Measurements from ENCODE around the gene CEP19.

The CEP19 gene

DNA sequence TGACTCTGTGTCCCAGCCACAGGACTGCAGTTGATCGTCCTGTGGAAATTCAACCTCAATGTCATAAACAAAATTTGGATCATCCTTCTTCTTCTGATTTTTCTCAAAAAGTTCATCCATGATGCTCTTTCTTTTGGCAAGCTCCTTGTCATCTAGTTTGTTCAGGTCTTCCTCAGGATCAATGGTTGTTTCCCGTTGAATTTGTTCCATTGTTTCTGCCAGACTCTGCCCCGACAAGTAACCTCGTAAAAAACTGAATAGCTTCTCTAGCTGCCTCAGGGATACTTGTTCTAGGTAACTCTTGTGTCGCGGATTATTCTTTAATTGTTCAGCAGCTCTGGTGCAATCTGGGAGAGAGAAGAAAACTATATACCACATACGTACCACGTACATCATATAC, 4.5 kb downstream of the CEP19 start:
- no peak for DNase-seq

GRCh38 chr3:196706731-196707130, 5.3 kb downstream of the CEP19 start:
- no peak for DNase-seq

DNA sequence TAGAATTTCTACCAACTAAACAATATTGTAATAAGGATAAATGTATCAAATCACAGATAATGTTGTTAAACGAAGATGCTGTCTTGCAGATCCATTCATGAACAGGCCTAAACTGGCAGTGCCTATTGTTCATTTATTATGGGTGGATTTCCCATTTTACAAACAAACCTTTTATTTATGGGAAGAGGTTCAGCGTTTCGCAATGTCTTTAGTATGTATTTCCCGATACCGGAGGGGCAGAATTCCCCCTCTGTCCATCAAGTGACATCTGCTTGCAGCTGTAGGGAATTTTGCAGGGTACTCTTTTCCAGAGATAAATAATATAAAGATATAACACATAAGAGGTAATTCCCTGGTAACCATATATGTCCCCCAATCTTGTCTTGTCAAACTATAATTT, 5.7 kb downstream of the CEP19 start:
- DNase-seq = no peak

DNA sequence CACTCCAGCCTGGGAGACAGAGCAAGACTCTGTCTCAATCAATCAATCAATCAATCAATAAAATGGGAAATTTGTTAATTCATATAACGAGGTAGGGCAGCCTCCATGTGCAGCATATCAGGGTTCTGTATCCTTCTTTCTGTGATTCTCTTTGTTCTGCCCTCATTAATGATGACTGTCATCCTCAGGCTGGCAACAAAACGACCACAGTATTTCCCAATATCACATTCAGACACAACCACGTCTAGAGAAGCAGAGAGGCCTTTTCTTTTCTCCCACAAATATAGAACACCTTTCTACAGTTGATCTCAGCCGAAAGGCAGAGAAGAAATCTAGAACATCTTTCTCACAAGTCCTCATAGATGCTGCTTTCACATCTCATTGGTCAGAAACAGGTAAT, 11.2 kb downstream of the CEP19 start:
- DNase-seq = no peak

GRCh38 chr3:196699749-196700148, 12.3 kb downstream of the CEP19 start:
- no peak for DNase-seq

DNA sequence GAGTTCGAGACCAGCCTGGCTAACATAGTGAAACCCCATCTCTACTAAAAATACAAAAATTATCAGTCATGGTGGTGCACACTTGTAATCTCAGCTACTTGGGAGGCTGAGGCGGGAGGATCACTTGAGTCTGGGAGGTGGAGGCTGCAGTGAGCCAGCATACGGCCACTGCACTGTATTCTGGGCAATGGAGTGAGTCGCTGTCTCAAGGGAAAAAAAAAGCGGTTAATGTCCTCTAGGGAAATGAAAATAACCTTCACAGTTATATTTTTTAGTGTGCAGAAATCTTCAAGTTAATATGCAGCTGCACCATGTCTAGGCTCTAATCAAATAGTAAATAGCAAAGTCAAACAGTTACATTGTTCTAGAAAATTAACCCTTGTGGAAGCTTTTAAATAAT, 14.8 kb downstream of the CEP19 start:
- no peak for DNase-seq

DNA sequence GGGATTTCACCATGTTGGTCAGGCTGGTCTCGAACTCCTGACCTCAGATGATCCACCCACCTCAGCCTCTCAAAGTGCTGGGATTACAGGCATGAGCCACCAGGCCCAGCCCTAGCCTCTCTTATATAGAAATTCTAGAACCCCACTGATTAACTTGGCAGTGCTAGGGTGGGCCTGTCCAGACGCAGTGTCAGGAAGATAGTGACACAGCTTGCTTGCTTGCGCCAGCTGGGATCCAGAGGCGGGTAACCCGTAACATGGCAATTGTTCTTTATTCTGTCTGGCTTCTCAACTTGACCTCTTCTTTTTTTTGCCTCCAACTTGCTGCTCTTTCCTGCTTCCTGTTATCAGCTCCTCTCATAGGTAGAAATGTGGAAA, 16.2 kb downstream of the CEP19 start:
- no peak for DNase-seq

- DNase-seq = no peak
Observed at GRCh38 chr3:196694941-196695848, 16.9 kb downstream of the CEP19 start.

DNA sequence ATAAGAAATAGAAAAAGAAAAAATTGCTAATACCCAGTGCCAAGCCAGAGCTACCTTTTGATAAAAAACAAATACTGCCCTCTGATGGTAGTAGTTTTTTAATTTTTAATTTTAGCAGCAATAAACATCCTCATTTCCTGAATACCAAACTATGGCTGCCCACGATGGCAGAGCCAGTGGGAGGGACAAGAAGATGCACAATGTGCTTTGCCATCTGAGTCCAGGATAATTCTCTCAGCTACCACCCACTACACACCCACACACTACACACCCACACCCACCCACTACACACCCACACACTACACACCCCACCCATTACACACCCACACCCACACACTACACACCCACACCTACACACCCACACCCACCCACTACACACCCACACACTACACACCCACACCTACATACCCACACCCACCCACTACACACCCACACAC, 17.8 kb downstream of the CEP19 start:
- no peak for DNase-seq

GRCh38 chr3:196691386-196691785, 20.7 kb downstream of the CEP19 start:
- no peak for DNase-seq

GRCh38 chr3:196689941-196690660, 21.9 kb downstream of the CEP19 start:
- no peak for DNase-seq

DNA sequence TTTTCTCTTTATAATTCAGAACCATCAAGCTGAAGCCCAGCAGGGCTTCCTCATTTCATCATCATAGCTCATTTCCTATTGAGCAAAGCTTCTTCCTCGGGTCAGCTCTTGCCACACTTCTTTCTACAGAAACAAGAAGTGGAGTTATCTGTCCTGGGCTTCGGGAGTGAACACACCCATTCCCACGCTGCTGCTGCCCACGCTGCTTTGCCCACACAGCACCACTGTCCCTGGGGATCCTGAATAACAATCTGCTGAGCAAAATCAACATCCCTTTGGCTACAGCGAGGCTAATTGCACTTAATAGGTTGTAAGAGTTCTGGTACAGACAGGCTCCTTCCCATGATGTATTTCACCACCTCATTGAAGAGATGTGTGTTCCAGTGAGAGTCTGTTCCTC, 23.7 kb downstream of the CEP19 start:
- no peak for DNase-seq

- DNase-seq = no peak
Observed at GRCh38 chr3:196686436-196686835, 25.6 kb downstream of the CEP19 start.

DNA sequence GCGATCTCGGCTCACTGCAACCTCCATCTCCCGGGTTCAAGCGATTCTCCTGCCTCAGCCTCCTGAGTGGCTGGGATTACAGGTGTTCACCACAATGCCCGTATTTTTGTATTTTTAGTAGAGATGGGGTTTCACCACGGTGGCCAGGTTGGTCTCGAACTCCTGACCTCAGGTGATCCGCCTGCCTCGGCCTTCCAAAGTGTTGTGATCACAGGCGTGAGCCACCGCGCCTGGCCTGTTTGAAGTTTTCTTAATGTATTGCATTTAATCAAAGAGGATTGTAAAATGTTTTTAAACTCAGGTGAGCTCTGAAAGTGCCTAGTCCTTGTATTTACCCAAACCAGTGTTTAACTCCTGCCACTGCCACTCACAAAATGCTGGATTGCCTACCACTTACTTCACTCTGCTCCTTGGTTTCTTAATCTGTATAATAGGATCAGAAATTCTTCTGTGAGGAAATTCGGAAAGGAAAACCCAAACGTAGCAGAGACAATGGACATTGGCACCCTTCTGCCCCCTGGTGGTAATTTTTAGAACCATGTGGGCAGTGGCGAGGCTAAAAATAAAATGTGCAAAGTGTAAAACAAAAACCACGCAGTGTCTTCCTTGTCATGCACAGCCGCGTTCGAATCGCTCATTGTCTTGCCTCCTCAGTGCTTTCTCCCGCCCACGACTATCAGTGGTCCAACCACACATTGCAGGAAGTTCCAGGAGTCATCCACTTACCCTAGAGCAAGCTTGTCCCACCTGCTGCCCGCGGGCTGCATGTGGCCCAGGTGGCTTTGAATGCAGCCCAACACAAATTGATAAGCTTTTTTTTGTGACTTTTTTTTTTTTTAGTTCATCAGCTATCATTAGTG, 27.3 kb downstream of the CEP19 start:
- peak; percentile 25 for DNase-seq

- DNase-seq = no peak
Observed at GRCh38 chr3:196677931-196678330, 34.1 kb downstream of the CEP19 start.

DNA sequence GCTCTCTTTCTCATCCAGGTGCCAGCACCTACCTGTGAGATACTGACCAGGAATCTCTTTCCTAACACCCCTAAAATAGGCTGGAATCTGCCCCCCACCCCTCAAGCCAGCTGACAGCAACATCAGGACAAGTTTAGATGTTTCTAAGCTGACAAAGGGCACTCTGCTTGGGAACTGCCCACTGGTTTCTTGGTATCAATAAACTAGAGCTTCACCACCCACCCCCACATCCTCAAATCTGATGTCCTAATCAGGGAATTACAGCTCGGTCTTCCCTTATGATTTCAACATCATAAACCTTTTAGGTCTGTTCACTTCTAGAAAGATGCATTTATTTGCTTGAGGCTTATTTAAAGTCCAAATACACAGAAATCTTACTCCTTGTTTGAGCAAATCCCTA, 34.7 kb downstream of the CEP19 start:
- DNase-seq = no peak

- DNase-seq = no peak
Observed at GRCh38 chr3:196673632-196674031, 38.4 kb downstream of the CEP19 start.

DNA sequence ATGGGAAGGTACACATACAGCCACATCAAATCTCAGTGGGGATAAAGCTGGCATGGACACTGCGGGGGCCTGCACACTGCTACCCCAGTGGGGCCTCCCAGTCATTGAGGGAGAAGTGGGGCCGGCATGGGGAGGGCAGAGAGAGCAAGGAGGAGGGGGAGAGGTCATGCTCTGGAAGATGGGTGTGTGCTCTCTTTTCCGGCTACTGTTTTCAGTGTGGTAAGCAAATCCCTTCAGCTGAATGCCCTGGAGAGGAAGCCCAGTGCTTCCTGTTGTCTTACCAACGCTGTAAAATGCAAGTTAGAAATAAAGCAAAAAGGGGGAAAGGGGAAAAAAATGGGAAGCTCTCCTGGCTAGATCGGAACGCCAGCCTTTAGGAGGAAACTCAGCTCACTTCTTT, 41.7 kb downstream of the CEP19 start:
- DNase-seq = no peak

DNA sequence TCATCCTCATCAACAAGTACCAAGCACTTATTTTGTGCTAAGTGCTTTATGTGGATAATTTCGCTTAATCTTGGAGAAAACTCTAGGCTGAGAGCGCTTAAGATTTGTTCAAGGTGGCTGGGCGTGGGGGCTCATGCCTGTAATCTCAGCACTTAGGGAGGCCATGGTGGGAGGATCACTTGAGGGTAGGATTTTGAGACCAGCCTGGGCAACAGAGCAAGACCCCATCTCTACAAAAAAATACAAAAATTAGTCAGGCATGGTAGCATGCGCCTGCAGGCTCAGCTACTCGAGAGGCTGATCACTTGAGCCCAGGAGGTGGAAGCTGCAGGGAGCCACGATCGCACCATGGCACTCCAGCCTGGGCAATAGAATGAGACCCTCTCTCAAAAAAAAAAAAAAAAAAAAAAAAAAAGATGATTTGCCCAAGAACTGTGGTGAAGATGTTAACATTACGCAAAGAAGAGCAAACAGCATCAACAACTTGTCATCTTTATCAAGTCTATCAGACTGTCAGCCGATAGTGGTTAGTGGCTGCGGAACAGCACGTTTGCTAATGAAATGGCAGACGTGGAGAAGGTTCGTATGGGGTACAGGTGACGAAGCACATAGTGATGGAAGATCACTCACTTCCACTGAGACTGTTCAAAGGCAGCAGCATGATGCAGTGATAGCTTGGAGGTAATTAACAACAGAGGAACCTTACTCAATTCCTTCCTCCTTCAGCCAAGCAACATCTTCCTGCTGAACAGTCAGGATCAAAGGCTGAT, 44.8 kb downstream of the CEP19 start:
- no peak for DNase-seq

GRCh38 chr3:196666001-196666867, 45.8 kb downstream of the CEP19 start:
- peak; percentile 97 for DNase-seq
